SK-N-MC (cell line): ENCODE results near the gene FAM181A.

Source experiments
- DNase-seq: peaks from one replicate; pipeline ENCODE4 v3.0.0-alpha.2; 2011; ENCODE audit warnings: low read depth, low spot score
- H3K27ac ChIP-seq: fragments of 200-600 bp; sonication (generic); 2 replicates; pipeline ENCODE4 v1.5.1; 2016; ENCODE audit warnings: mixed run types
- H3K36me3 ChIP-seq: fragments of 200-600 bp; sonication (generic); 2 replicates; pipeline ENCODE4 v1.6.1; 2017; ENCODE audit warnings: antibody characterized with exemption, low read length, mixed read lengths; ENCODE audit not compliant: insufficient read depth
- H3K4me3 ChIP-seq: fragments of 200-600 bp; sonication (generic); 2 replicates; pipeline ENCODE4 v1.5.1; 2016
- H3K9ac ChIP-seq: fragments of 200-600 bp; sonication (generic); 2 replicates; pipeline ENCODE4 v1.8.0; 2017; ENCODE audit warnings: mixed run types, mixed read lengths; ENCODE audit not compliant: insufficient read length
- H3K9me3 ChIP-seq: fragments of 200-600 bp; sonication (generic); 2 replicates; pipeline ENCODE4 v1.6.1; 2017; ENCODE audit warnings: low read depth, mild to moderate bottlenecking, antibody characterized with exemption, low read length, moderate library complexity, mixed read lengths
- EZH2 ChIP-seq: fragments of 200-600 bp; sonication (generic); IDR thresholded peaks from one replicate; pipeline ENCODE4 v1.6.1; 2017; ENCODE audit warnings: antibody characterized with exemption
- FOXP2 ChIP-seq: optimal IDR thresholded peaks from 2 replicates; pipeline ENCODE3; 2011; ENCODE audit warnings: mild to moderate bottlenecking, moderate library complexity; ENCODE audit not compliant: insufficient read depth; ENCODE audit errors: extremely low read length, control extremely low read depth
- POLR2AphosphoS5 ChIP-seq: IDR thresholded peaks from 2 replicates; pipeline ENCODE4 v1.6.1; 2012; ENCODE audit warnings: mild to moderate bottlenecking, low read depth, low read length, borderline replicate concordance

The FAM181A gene

DNA sequence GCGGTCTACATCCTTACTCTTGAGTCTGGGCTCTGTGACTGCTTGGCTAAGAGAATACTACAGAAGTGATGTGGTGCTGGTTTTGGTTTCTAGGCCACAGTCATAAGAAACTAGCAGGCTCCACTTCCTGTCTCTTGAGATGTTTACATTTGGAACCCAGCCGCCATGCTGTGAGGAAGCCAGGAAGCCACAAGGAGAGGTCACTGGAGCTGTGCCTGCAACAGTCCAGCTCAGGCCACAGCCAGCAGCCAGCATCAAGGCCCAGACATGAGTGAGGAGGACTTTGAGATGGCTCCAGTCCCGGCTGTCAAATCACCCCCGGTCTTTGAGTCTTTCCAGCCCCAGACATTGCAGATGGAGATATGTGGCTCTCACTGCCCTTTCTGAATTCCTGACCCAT, 12.9 kb upstream of the FAM181A start:
- H3K27ac ChIP-seq, result no peak overlapping the region
- TF ChIP-seq EZH2, result no peak
- no peak for TF ChIP-seq FOXP2
- no peak for TF ChIP-seq POLR2AphosphoS5
- DNase-seq, result no peak
- no peaks in the 10 kb centered on the region for H3K9me3 ChIP-seq
- H3K36me3 ChIP-seq, result no peaks in the 10 kb centered on the region
- no peak overlapping the region for H3K4me3 ChIP-seq
- H3K9ac ChIP-seq, result no peak overlapping the region

- TF ChIP-seq POLR2AphosphoS5 (no peak), FOXP2 (no peak), EZH2 (no peak)
- Histone ChIP-seq H3K27ac (no peak overlapping the region), H3K36me3 (no peaks in the 10 kb centered on the region), H3K4me3 (no peak overlapping the region), H3K9ac (no peak overlapping the region), H3K9me3 (no peaks in the 10 kb centered on the region)
- DNase-seq, result no peak
These were observed 12.0 kb upstream of the FAM181A start for GRCh38 chr14:93915070-93915705.

DNA sequence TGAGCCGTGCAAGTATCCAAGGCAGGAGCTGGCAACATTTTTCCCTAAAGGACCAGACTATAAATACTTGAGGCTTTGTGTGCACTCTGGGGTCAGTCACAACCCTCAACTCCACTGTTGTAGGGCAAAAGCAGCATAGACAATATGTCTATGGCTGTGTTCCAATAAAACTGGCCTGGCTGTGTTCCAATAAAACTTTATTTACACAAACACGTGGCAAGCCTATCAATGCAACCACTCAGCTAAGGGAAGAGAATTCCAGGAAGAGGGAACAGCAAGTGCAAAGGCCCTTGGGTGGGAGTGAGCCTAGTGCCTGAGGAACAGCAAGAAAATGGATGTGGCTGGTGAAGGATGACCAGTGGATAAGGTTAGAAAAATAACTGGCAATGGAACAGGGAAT, 11.3 kb upstream of the FAM181A start:
- H3K9ac ChIP-seq, result no peak overlapping the region
- no peak for TF ChIP-seq FOXP2
- no peak for TF ChIP-seq POLR2AphosphoS5
- no peak for TF ChIP-seq EZH2
- no peak overlapping the region for H3K27ac ChIP-seq
- no peak overlapping the region for H3K4me3 ChIP-seq
- H3K9me3 ChIP-seq, result no peaks in the 10 kb centered on the region
- H3K36me3 ChIP-seq, result no peaks in the 10 kb centered on the region
- no peak for DNase-seq

- no peak overlapping the region for H3K9ac ChIP-seq
- H3K27ac ChIP-seq, result no peak overlapping the region
- TF ChIP-seq FOXP2 (no peak), POLR2AphosphoS5 (no peak), EZH2 (no peak)
- no peak for DNase-seq
- H3K4me3 ChIP-seq, result no peak overlapping the region
- H3K36me3 ChIP-seq, result no peaks in the 10 kb centered on the region
- H3K9me3 ChIP-seq, result no peaks in the 10 kb centered on the region
These were observed 10.6 kb upstream of the FAM181A start for GRCh38 chr14:93916498-93916897.

- DNase-seq, result no peak
- Histone ChIP-seq H3K36me3 (no peaks in the 10 kb centered on the region), H3K9me3 (no peaks in the 10 kb centered on the region), H3K9ac (no peak overlapping the region), H3K4me3 (no peak overlapping the region), H3K27ac (no peak overlapping the region)
- TF ChIP-seq FOXP2, result no peak
- no peak for TF ChIP-seq POLR2AphosphoS5
- no peak for TF ChIP-seq EZH2
These were observed 10.0 kb upstream of the FAM181A start for GRCh38 chr14:93917141-93917540.

DNA sequence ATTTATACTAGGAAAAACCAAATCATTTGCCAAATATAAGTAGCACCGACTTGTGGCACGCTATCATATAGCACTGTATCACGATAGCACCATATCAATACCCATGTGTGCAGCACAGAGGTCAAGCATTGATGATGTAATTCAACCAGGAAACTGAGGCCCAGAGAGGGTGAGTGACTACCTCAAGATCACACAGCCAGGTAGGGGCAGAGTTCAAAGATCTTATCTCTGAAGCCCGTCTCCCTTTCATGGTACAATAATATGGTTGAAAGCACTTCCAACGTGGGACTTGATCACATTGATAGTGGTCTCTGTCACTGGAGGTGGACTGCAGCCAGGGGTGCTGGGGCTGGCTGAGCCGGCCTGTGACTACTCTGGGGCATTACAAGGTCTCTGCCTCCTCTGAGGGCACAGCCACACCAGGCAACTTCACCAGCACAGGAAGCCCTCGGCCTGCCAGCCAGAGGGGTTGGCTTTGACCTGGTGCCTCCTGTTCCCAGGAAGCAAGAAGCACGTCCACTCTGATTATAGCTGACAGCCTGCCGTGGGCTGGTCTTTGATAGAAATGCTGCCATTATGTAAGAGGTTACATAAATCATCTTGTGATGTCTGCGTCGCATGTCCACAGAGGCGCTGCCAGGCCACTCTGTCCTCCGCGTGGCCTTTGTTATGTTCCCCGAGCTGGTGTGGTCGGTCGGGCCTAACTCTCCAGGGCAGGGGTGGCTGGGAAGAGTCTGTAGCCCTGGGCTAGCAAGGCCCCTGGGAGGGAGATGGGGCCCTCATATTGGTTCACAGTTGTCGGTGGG, 5.9 kb upstream of the FAM181A start:
- no peak for DNase-seq
- Histone ChIP-seq H3K9ac (no peak overlapping the region), H3K27ac (no peak overlapping the region), H3K36me3 (no peaks in the 10 kb centered on the region), H3K9me3 (no peaks in the 10 kb centered on the region), H3K4me3 (no peak overlapping the region)
- TF ChIP-seq EZH2, result no peak
- no peak for TF ChIP-seq POLR2AphosphoS5
- no peak for TF ChIP-seq FOXP2

- Histone ChIP-seq H3K36me3 (no peaks in the 10 kb centered on the region), H3K9me3 (no peaks in the 10 kb centered on the region), H3K9ac (no peak overlapping the region), H3K4me3 (no peak overlapping the region), H3K27ac (no peak overlapping the region)
- TF ChIP-seq EZH2, result no peak
- TF ChIP-seq POLR2AphosphoS5, result no peak
- no peak for TF ChIP-seq FOXP2
- DNase-seq, result no peak
These were observed 3.5 kb upstream of the FAM181A start for GRCh38 chr14:93923626-93924025.

DNA sequence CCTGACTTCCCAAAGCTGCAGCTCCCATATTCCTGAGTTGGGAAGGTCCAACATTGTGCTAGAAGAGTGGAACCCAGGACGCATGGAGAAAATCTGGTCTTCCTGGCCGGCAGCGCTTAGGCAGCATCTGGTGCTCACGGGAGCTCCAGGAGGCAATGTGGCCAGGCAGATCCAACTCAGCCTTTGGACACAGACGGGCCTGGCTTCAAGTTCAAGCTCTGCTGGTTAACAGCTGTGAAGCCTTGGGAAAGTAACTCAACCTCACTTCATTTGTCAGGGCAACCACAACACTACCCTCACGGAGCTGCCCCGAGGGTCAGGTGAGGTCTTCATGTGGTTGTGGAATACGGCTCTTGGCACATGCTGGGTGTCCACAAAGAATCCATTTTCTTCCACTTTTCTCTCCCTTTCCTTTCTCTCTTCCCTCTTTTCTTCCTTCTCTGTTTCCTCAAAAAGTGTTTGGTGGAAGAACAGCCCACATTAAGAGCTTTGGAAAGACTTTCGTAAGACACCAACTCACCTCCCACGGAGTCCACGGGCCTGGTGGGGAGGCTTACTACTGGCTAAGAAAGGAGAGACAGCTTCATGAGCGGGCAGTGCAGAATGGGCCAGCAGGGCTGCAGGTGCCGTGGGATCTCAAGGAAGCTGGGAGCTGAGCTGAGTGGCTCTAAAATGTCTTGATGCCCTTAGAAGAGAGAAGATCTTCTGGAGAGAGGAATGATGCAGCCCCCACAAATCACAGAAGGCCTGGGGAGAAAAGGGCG, 2.4 kb upstream of the FAM181A start:
- TF ChIP-seq POLR2AphosphoS5 (no peak), EZH2 (no peak), FOXP2 (no peak)
- Histone ChIP-seq H3K4me3 (no peak overlapping the region), H3K27ac (no peak overlapping the region), H3K9ac (no peak overlapping the region), H3K36me3 (no peaks in the 10 kb centered on the region), H3K9me3 (no peaks in the 10 kb centered on the region)
- no peak for DNase-seq
